Stomach (tissue), 19 donors: Measurements from ENCODE around the gene LIMS2. TPM values are rescaled to one million over a fixed set of nuclear protein-coding genes. Genes with fewer than 3 reads are reported as not detected.

Source experiments
- DNase-seq, 2 donors: peaks; one replicate each; pipeline versions ENCODE4 v3.0.0 to v3.0.0-alpha.2; 2013 to 2019
- H3K27ac ChIP-seq, 5 donors: fragments of 200-600 bp in 4 of 5; sonication (generic) in 4 of 5; one replicate each; pipeline ENCODE4 v1.5.1; 2013 to 2019; ENCODE audit warnings: mild to moderate bottlenecking in 1 of 5, moderate library complexity in 1 of 5
- H3K27me3 ChIP-seq, 3 donors: fragments of 200-600 bp; sonication (generic); one replicate each; pipeline ENCODE4 v1.5.1; 2017 to 2019; ENCODE audit warnings: mixed run types in 1 of 3
- H3K36me3 ChIP-seq, 4 donors: fragments of 200-600 bp; sonication (generic); 1 replicate in 3 of 4; 2 replicates in 1 of 4; pipeline ENCODE4 v1.5.1; 2016 to 2019
- H3K4me1 ChIP-seq, 4 donors: fragments of 200-600 bp; sonication (generic); one replicate each; pipeline ENCODE4 v1.5.1; 2016 to 2019
- H3K4me3 ChIP-seq, 4 donors: fragments of 200-600 bp; sonication (generic) in 3 of 4; one replicate each; pipeline ENCODE4 v1.5.1; 2016 to 2019; ENCODE audit warnings: mild to moderate bottlenecking in 1 of 4
- H3K9me3 ChIP-seq, 4 donors: fragments of 200-600 bp; sonication (generic); one replicate each; pipeline ENCODE4 v1.5.1; 2016 to 2019
- CTCF ChIP-seq, 7 experiments: fragments of 450-650 bp in 4 of 7; fragments of 200-600 bp in 3 of 7; sonication (generic) in 3 of 7; IDR thresholded peaks; one replicate each; pipeline ENCODE4 v1.5.1; 2016 to 2019; ENCODE audit warnings: antibody characterized with exemption in 7 of 7, control low read depth in 2 of 7, mild to moderate bottlenecking in 1 of 7
- EP300 ChIP-seq: sonication (generic); formaldehyde crosslinking; IDR thresholded peaks from one replicate; pipeline ENCODE4 v1.6.1; 2017; ENCODE audit warnings: antibody characterized with exemption
- POLR2A ChIP-seq, 4 donors: fragments of 450-650 bp; IDR thresholded peaks; one replicate each; pipeline ENCODE4 v1.6.1; 2016; ENCODE audit warnings: antibody characterized with exemption in 4 of 4, control low read depth in 2 of 4, mild to moderate bottlenecking in 1 of 4, moderate library complexity in 1 of 4
- POLR2AphosphoS5 ChIP-seq, 3 donors: sonication (generic); formaldehyde crosslinking; IDR thresholded peaks; one replicate each; pipeline ENCODE4 v1.6.1; 2016; ENCODE audit warnings: antibody characterized with exemption in 3 of 3
- WGBS, 5 donors: extraction: QIAGEN DNeasy Blood & Tissue Kit in 3 of 5; methylation state at CpG; one replicate each; pipeline versions ENCODE4 v1.1.5 to v1.1.7; 2013 to 2018; 5-methylcytosine and 5-hydroxymethylcytosine counted together
- intact Hi-C: fragments of 100-400 bp; cut with DNase I; formaldehyde crosslinking; loops from one replicate; pipeline ENCODE4 v1.15.1; 2023; ENCODE audit warnings: low total_unique reads
- long read RNA-seq, 10 donors: transcript quantifications; one replicate each; lab custom pipeline, GENCODE V29; 2026
- polyA plus RNA-seq, 3 donors: library from polyadenylated mRNA; stranded (reverse); fragments of 200-250 nt; gene quantifications; one replicate each; pipeline ENCODE4 v1.2.3, GENCODE V29; 2013
- total RNA-seq, 5 donors: library from RNA; depleted of rRNA; stranded (reverse); fragments of >200 nt; gene quantifications; one replicate each; pipeline versions ENCODE4 v1.1.0 to v1.2.3, GENCODE V29; 2014 to 2016
- donor health status: healthy with polysubstance abuse.
- donor health status: Bipolar disorder and iron deficiency.
- donor health status: healthy.

LIMS2 gene
- total RNA-seq, result 10 to 100 TPM; 30.3 to 90.4 (median 52.5) TPM
- 10 to 100 TPM; 33.0 to 94.1 (median 66.6) TPM for polyA plus RNA-seq
- long read RNA-seq, donor 1, transcript LIMS2-202 (10 exons, 2,045 nt), result major isoform, 12 of 17 reads
- long read RNA-seq, donor 1, partial matches to known transcripts, result 5 of 17 reads
- long read RNA-seq, donor 1, other reads (novel, unspliced or antisense), result 0 of 17 reads
- long read RNA-seq, donor 2, transcript LIMS2-202 (10 exons, 2,045 nt), result major isoform, 14 of 20 reads
- long read RNA-seq, donor 2, partial matches to known transcripts, result 0 of 20 reads
- long read RNA-seq, donor 2, other reads (novel, unspliced or antisense), result 0 of 20 reads
- long read RNA-seq, donor 3, transcript LIMS2-202 (10 exons, 2,045 nt), result major isoform, 6 of 6 reads
- long read RNA-seq, donor 3, partial matches to known transcripts, result 0 of 6 reads
- long read RNA-seq, donor 3, other reads (novel, unspliced or antisense), result 0 of 6 reads
- long read RNA-seq, donor 4, partial matches to known transcripts, result 0 of 3 reads
- long read RNA-seq, donor 4, other reads (novel, unspliced or antisense), result 0 of 3 reads
- long read RNA-seq, donor 5, transcript LIMS2-202 (10 exons, 2,045 nt), result major isoform, 6 of 8 reads
- long read RNA-seq, donor 5, partial matches to known transcripts, result 0 of 8 reads
- long read RNA-seq, donor 5, other reads (novel, unspliced or antisense), result 0 of 8 reads
- long read RNA-seq, donor 6, result 0 reads
- long read RNA-seq, donor 7, transcript LIMS2-202 (10 exons, 2,045 nt), result major isoform, 25 of 27 reads
- long read RNA-seq, donor 7, partial matches to known transcripts, result 0 of 27 reads
- long read RNA-seq, donor 7, other reads (novel, unspliced or antisense), result 0 of 27 reads
- long read RNA-seq, donor 8, transcript LIMS2-202 (10 exons, 2,045 nt), result major isoform, 8 of 9 reads
- long read RNA-seq, donor 8, partial matches to known transcripts, result 0 of 9 reads
- long read RNA-seq, donor 8, other reads (novel, unspliced or antisense), result 0 of 9 reads
- long read RNA-seq, donor 9, transcript LIMS2-202 (10 exons, 2,045 nt), result major isoform, 5 of 5 reads
- long read RNA-seq, donor 9, partial matches to known transcripts, result 0 of 5 reads
- long read RNA-seq, donor 9, other reads (novel, unspliced or antisense), result 0 of 5 reads
- long read RNA-seq, donor 10, partial matches to known transcripts, result 0 of 3 reads
- long read RNA-seq, donor 10, other reads (novel, unspliced or antisense), result 0 of 3 reads

DNA sequence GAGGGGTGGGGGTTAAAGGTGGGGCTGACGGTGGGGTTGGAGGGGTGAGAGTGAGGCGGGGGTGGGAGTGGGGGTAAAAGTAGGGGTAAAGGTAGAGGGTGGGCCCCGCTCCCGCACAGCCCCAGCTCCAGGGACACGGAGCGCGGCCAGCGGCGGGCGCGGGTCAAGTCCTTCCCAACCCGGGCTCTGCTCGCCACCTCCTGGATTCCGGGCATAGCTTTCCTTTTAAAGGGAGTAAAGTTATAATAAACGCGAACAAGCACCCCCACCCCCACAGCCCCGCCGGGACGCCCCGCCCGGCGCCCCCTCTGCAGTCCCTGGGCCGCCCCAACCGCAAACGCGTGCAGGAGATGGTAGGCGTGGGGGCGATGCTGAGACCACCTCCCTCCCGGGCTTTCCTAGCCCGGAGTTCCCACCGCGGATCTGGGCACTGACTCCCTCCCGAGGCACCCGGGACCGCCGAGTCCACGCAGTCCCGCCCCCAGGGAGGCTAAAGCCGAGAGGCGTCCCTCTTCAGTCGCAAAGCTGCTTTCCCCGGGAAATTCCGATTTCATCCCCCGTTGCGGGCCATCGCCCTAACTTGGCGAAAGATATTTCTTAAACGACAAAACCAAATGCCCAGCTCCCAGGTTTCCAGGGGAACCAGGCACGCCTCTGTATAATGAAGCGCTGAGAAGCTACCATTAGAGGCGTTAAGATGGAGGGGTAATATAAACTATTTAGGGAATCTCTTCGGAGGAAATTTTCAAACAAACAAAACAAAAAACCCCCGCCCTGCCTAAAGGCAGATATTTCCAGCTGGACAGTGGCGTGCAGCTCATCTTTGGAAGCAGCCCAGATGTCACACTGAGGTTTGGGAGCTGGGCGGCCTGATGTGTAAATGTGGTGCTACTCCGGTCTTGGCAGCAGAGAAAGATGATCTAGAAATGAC lies at the start of gene LIMS2:
TSS of gene LIMS2 (minus strand) at position 200 of the 931 bp plus-strand sequence. CDS start 506 bp downstream, outside the sequence.
- peak within 1 kb of the TSS; percentile 47 to 94 (median 86) for H3K27ac ChIP-seq
- WGBS, 5 donors, result 6 to 8% (median 7%) methylated on average over 50 to 56 of the region's 56 CpGs
- no peaks in the 10 kb centered on the region for H3K36me3 ChIP-seq
- TF ChIP-seq POLR2AphosphoS5 (IDR thresholded peaks at IDR 0.05) (no peak), POLR2A (IDR thresholded peaks at IDR 0.05) (no peak), CTCF (IDR thresholded peaks at IDR 0.05) (no peak), EP300 (no peak)
- H3K9me3 ChIP-seq, result no peaks in the 10 kb centered on the region
- DNase-seq, result peak; percentile 30 to 73
- peaks cover 0 to 58% (median 28%) of the 10 kb centered on the region in 3 donors for H3K27me3 ChIP-seq
- H3K4me1 ChIP-seq, result peaks cover 14 to 60% (median 33%) of the 10 kb centered on the region in 4 donors
- H3K4me3 ChIP-seq, result peak within 1 kb of the TSS; percentile 65 to 82 (median 78)
- intact Hi-C loops, result no loop called here

DNA sequence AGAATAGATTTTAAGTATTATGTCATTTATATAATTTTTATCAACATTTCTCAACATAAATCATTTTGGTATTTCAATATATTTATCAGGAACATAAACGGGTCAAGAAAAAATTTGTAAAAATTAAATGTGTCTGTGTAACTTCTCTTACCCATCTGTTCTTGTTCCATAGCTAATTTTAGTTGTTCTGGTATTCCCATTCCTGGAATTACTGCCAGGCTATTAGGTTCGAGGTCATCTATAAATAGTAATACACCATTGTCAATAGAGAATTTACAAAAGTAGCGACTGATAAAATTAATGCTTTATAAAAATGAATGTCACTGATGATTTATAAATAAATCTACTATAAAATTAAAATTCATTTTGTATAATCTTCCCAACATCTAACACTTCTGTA lies 47.5 kb upstream of the LIMS2 start:
- Histone ChIP-seq H3K9me3 (no peaks in the 10 kb centered on the region), H3K27ac (no peak overlapping the region), H3K36me3 (peaks cover 34 to 69% (median 68%) of the 10 kb centered on the region in 4 donors), H3K4me3 (no peak overlapping the region), H3K27me3 (no peaks in the 10 kb centered on the region), H3K4me1 (no peaks in the 10 kb centered on the region)
- TF ChIP-seq CTCF (IDR thresholded peaks at IDR 0.05) (no peak), POLR2AphosphoS5 (IDR thresholded peaks at IDR 0.05) (no peak), POLR2A (IDR thresholded peaks at IDR 0.05) (no peak), EP300 (no peak)
- DNase-seq, result no peak
- intact Hi-C loops, result no loop called here
- 80 to 94% (median 87%) methylated on average over 3 of the region's 3 CpGs for WGBS, 5 donors

- Histone ChIP-seq H3K4me1 (no peaks in the 10 kb centered on the region), H3K9me3 (no peaks in the 10 kb centered on the region), H3K27ac (no peak overlapping the region), H3K27me3 (no peaks in the 10 kb centered on the region), H3K36me3 (peaks cover 34 to 76% (median 72%) of the 10 kb centered on the region in 4 donors), H3K4me3 (no peak overlapping the region)
- TF ChIP-seq CTCF (IDR thresholded peaks at IDR 0.05) (no peak), POLR2A (IDR thresholded peaks at IDR 0.05) (no peak), EP300 (no peak), POLR2AphosphoS5 (IDR thresholded peaks at IDR 0.05) (no peak)
- no peak for DNase-seq
- intact Hi-C loops, result no loop called here
- WGBS, 5 donors, result 91 to 96% (median 94%) methylated on average over 2 of the region's 2 CpGs
Observed at GRCh38 chr2:127721978-127722355, 46.6 kb upstream of the LIMS2 start.
